OCI-LY1 (cell line): ENCODE results near the gene NISCH.

Experiments
- H2AFZ ChIP-seq: fragments of 200-600 bp; sonication (generic), shearing (Covaris generic); 2 replicates; pipeline ENCODE4 v1.6.0; 2014; ENCODE audit warnings: antibody characterized with exemption, mild to moderate bottlenecking, low read length
- H3F3A ChIP-seq: fragments of 200-600 bp; sonication (generic), shearing (Covaris generic); 2 replicates; pipeline ENCODE4 v1.6.0; 2014; ENCODE audit warnings: mild to moderate bottlenecking, antibody characterized with exemption, low read length, moderate library complexity; ENCODE audit not compliant: insufficient read depth
- H3K27ac ChIP-seq: fragments of 200-600 bp; sonication (generic); 2 replicates; pipeline ENCODE4 v1.5.1; 2014; ENCODE audit warnings: low read length, mixed run types, mild to moderate bottlenecking, low read depth; ENCODE audit not compliant: poor library complexity, severe bottlenecking
- H3K27me3 ChIP-seq: fragments of 200-600 bp; sonication (generic); 2 replicates; pipeline ENCODE4 v1.6.0; 2014; ENCODE audit warnings: antibody characterized with exemption, mild to moderate bottlenecking, low read length, moderate library complexity; ENCODE audit not compliant: insufficient read depth
- H3K36me3 ChIP-seq: fragments of 200-600 bp; sonication (generic); 2 replicates; pipeline ENCODE4 v1.6.1; 2014; ENCODE audit warnings: mild to moderate bottlenecking, antibody characterized with exemption, low read length, moderate library complexity, mixed read lengths; ENCODE audit not compliant: insufficient read depth
- H3K4me1 ChIP-seq: fragments of 200-600 bp; sonication (generic); 2 replicates; pipeline ENCODE4 v1.5.1; 2014; ENCODE audit warnings: mild to moderate bottlenecking, low read length, moderate library complexity; ENCODE audit not compliant: insufficient read depth, severe bottlenecking
- H3K4me2 ChIP-seq: fragments of 200-600 bp; sonication (generic), shearing (Covaris generic); 2 replicates; pipeline ENCODE4 v1.6.1; 2014; ENCODE audit warnings: low read length
- H3K4me3 ChIP-seq: fragments of 200-600 bp; sonication (generic); 2 replicates; pipeline ENCODE4 v1.5.1; 2014; ENCODE audit warnings: low read length, low read depth, mild to moderate bottlenecking, mixed read lengths; ENCODE audit not compliant: poor library complexity, severe bottlenecking
- H3K79me2 ChIP-seq: fragments of 200-600 bp; shearing (Covaris generic); 2 replicates; pipeline ENCODE4 v1.6.1; 2016; ENCODE audit warnings: mixed run types, low read length, mixed read lengths; ENCODE audit not compliant: insufficient read depth
- H3K9ac ChIP-seq: fragments of 200-600 bp; sonication (generic), shearing (Covaris generic); 2 replicates; pipeline ENCODE4 v1.6.1; 2014; ENCODE audit warnings: mild to moderate bottlenecking, low read length, mixed read lengths
- H3K9me2 ChIP-seq: fragments of 200-600 bp; sonication (generic), shearing (Covaris generic); 2 replicates; pipeline ENCODE4 v1.6.1; 2014; ENCODE audit warnings: low read depth, mild to moderate bottlenecking, low read length, mixed read lengths
- H3K9me3 ChIP-seq: fragments of 200-600 bp; shearing (Covaris generic); 2 replicates; pipeline ENCODE4 v1.6.1; 2014; ENCODE audit warnings: low read length, mixed read lengths
- H4K20me1 ChIP-seq: fragments of 200-600 bp; sonication (generic), shearing (Covaris generic); 2 replicates; pipeline ENCODE4 v1.6.0; 2016; ENCODE audit warnings: mild to moderate bottlenecking, low read length; ENCODE audit not compliant: insufficient read depth
- CTCF ChIP-seq: fragments of 200-600 bp; sonication (generic), shearing (Covaris generic); IDR thresholded peaks from 2 replicates; pipeline ENCODE4 v1.5.1; 2017; ENCODE audit warnings: mild to moderate bottlenecking, antibody characterized with exemption, low read length, moderate library complexity, mixed read lengths
- EZH2 ChIP-seq: fragments of 200-600 bp; sonication (generic), shearing (Covaris generic); IDR thresholded peaks from 2 replicates; pipeline ENCODE4 v1.8.0; 2017; ENCODE audit warnings: borderline replicate concordance, mixed run types, mild to moderate bottlenecking, antibody characterized with exemption, low read length, moderate library complexity, mixed read lengths

The NISCH gene

GRCh38 chr3:52428151-52429005, 27.0 kb upstream of the NISCH start:
- no peaks in the 10 kb centered on the region for H4K20me1 ChIP-seq
- TF ChIP-seq CTCF (peak; percentile 89), EZH2 (no peak)
- H3K79me2 ChIP-seq: no peaks in the 10 kb centered on the region
- H3K27me3 ChIP-seq: no peaks in the 10 kb centered on the region
- H3K36me3 ChIP-seq: no peaks in the 10 kb centered on the region
- no peaks in the 10 kb centered on the region for H3K4me1 ChIP-seq
- no peak overlapping the region for H3K4me3 ChIP-seq
- no peak overlapping the region for H3K9ac ChIP-seq
- no peak overlapping the region for H3K4me2 ChIP-seq
- no peaks in the 10 kb centered on the region for H3K9me2 ChIP-seq
- H3K27ac ChIP-seq: no peak overlapping the region
- no peak overlapping the region for H2AFZ ChIP-seq
- no peaks in the 10 kb centered on the region for H3K9me3 ChIP-seq
- H3F3A ChIP-seq: no peaks in the 10 kb centered on the region

- Histone ChIP-seq H3K9ac (no peak overlapping the region), H3K4me2 (no peak overlapping the region), H4K20me1 (no peaks in the 10 kb centered on the region), H3K27me3 (no peaks in the 10 kb centered on the region), H3K9me3 (no peaks in the 10 kb centered on the region), H3K9me2 (no peaks in the 10 kb centered on the region), H3K79me2 (no peaks in the 10 kb centered on the region), H3F3A (no peaks in the 10 kb centered on the region), H3K36me3 (no peaks in the 10 kb centered on the region), H2AFZ (no peak overlapping the region), H3K4me1 (no peaks in the 10 kb centered on the region), H3K4me3 (no peak overlapping the region), H3K27ac (no peak overlapping the region)
- TF ChIP-seq CTCF: no peak
- no peak for TF ChIP-seq EZH2
Observed at GRCh38 chr3:52429031-52429430, 26.4 kb upstream of the NISCH start.

GRCh38 chr3:52429779-52430415, 25.5 kb upstream of the NISCH start:
- no peak overlapping the region for H2AFZ ChIP-seq
- H3K27me3 ChIP-seq: no peaks in the 10 kb centered on the region
- H3K9me2 ChIP-seq: no peaks in the 10 kb centered on the region
- no peak overlapping the region for H3K4me2 ChIP-seq
- no peaks in the 10 kb centered on the region for H3F3A ChIP-seq
- no peak overlapping the region for H3K4me3 ChIP-seq
- H3K79me2 ChIP-seq: no peaks in the 10 kb centered on the region
- no peaks in the 10 kb centered on the region for H4K20me1 ChIP-seq
- TF ChIP-seq CTCF: no peak
- TF ChIP-seq EZH2: no peak
- no peak overlapping the region for H3K9ac ChIP-seq
- no peak overlapping the region for H3K27ac ChIP-seq
- H3K36me3 ChIP-seq: no peaks in the 10 kb centered on the region
- H3K4me1 ChIP-seq: peaks cover under 1% of the 10 kb centered on the region
- no peaks in the 10 kb centered on the region for H3K9me3 ChIP-seq
